PC-9 (cell line): ENCODE results near the gene UBE2S. TPM values are rescaled to one million over a fixed set of nuclear protein-coding genes. Genes with fewer than 3 reads are reported as not detected.

Experiments
- BruUV-seq: library from RNA; stranded (reverse); fragments of 400-500 nt; replicated peaks from 2 replicates; lab custom pipeline; 2021; lab: Mats Ljungman, UMichigan
- CTCF ChIA-PET: fragments of 300-600 bp; sonication (Branson Sonifier 250); formaldehyde crosslinking; loops from one replicate; lab custom pipeline; 2022; ENCODE audit warnings: antibody characterized with exemption; lab: Charles Lee
- POLR2A ChIA-PET: fragments of 300-600 bp; sonication (Branson Sonifier 250); formaldehyde crosslinking; loops from one replicate; lab custom pipeline; 2022; ENCODE audit warnings: antibody characterized with exemption; ENCODE audit not compliant: unreplicated experiment; lab: Charles Lee
- DNase-seq, 2 experiments: peaks; one replicate each; pipeline versions ENCODE4 v3.0.0 to v3.0.0-alpha.2; 2015 to 2022; ENCODE audit warnings: mixed read lengths in 1 of 2
- H2AFZ ChIP-seq: fragments of 200-600 bp; sonication (generic); 2 replicates; pipeline ENCODE4 v1.8.1; 2017; ENCODE audit warnings: antibody characterized with exemption
- H3F3A ChIP-seq: fragments of 200-600 bp; sonication (generic); 2 replicates; pipeline ENCODE4 v1.8.1; 2017; ENCODE audit warnings: antibody characterized with exemption, mild to moderate bottlenecking, low read depth; ENCODE audit not compliant: insufficient read depth
- H3K27ac ChIP-seq: fragments of 200-600 bp; sonication (generic); 2 replicates; pipeline ENCODE4 v1.6.1; 2016; ENCODE audit warnings: mixed run types
- H3K27me3 ChIP-seq: fragments of 200-600 bp; sonication (generic); 2 replicates; pipeline ENCODE4 v1.6.1; 2016; ENCODE audit warnings: low read depth, mixed run types; ENCODE audit not compliant: insufficient read depth
- H3K36me3 ChIP-seq: fragments of 200-600 bp; sonication (generic); 2 replicates; pipeline ENCODE4 v1.6.1; 2016; ENCODE audit warnings: low read depth, mixed run types
- H3K4me1 ChIP-seq: fragments of 200-600 bp; sonication (generic); replicated peaks from 2 replicates; pipeline ENCODE4 v1.6.1; 2016; ENCODE audit warnings: mixed run types; ENCODE audit not compliant: insufficient read depth
- H3K4me2 ChIP-seq: fragments of 200-600 bp; sonication (generic); 2 replicates; pipeline ENCODE4 v1.6.1; 2017; ENCODE audit warnings: mixed run types
- H3K4me3 ChIP-seq: fragments of 200-600 bp; sonication (generic); 2 replicates; pipeline ENCODE4 v1.6.1; 2016; ENCODE audit warnings: mixed run types
- H3K79me2 ChIP-seq: fragments of 200-600 bp; sonication (generic); 2 replicates; pipeline ENCODE4 v1.6.1; 2017; ENCODE audit warnings: low read depth, mixed run types
- H3K9me2 ChIP-seq: fragments of 200-600 bp; sonication (generic); 2 replicates; pipeline ENCODE4 v1.8.1; 2017; ENCODE audit warnings: mild to moderate bottlenecking; ENCODE audit not compliant: insufficient read depth
- H3K9me3 ChIP-seq: fragments of 200-600 bp; sonication (generic); 2 replicates; pipeline ENCODE4 v1.8.1; 2016; ENCODE audit warnings: low read depth; ENCODE audit not compliant: insufficient read depth
- H4K20me1 ChIP-seq: fragments of 200-600 bp; sonication (generic); 2 replicates; pipeline ENCODE4 v1.8.1; 2017; ENCODE audit not compliant: insufficient read depth
- CTCF ChIP-seq: fragments of 200-600 bp; sonication (generic); conservative IDR thresholded peaks from 2 replicates; pipeline ENCODE4 v1.6.1; 2017; ENCODE audit warnings: mixed run types, antibody characterized with exemption, mild to moderate bottlenecking, moderate library complexity
- EZH2 ChIP-seq: fragments of 200-600 bp; sonication (generic); IDR thresholded peaks from 2 replicates; pipeline ENCODE4 v1.8.0; 2017; ENCODE audit warnings: antibody characterized with exemption, low read depth
- intact Hi-C: fragments of 100-400 bp; cut with micrococcal nuclease; formaldehyde crosslinking; loops from one replicate; pipeline ENCODE4 v1.10.0; 2022; ENCODE audit not compliant: unreplicated experiment
- total RNA-seq: library from RNA; stranded (reverse); gene quantifications from 2 replicates; pipeline ENCODE4 v1.2.3, GENCODE V29; 2021

UBE2S gene
- total RNA-seq, 1 experiment from 2014 or later, result 359 TPM

GRCh38 chr19:55439052-55439451, 31.5 kb upstream of the UBE2S start:
- peaks cover 20% of the 10 kb centered on the region for H3F3A ChIP-seq
- no peaks in the 10 kb centered on the region for H3K79me2 ChIP-seq
- no peak overlapping the region for H3K27ac ChIP-seq
- H3K4me2 ChIP-seq, result no peak overlapping the region
- H3K9me2 ChIP-seq, result no peaks in the 10 kb centered on the region
- no peaks in the 10 kb centered on the region for H3K4me1 ChIP-seq
- H3K36me3 ChIP-seq, result no peaks in the 10 kb centered on the region
- peaks cover 25% of the 10 kb centered on the region for H3K27me3 ChIP-seq
- DNase-seq, result no peak
- no peaks in the 10 kb centered on the region; the same call in 1 of the 2 replicates for H4K20me1 ChIP-seq
- H3K4me3 ChIP-seq, result no peak overlapping the region
- CTCF ChIA-PET, result no interaction called here
- H3K9me3 ChIP-seq, result no peaks in the 10 kb centered on the region
- intact Hi-C loops, result no loop called here
- no peak for TF ChIP-seq CTCF
- no peak for TF ChIP-seq EZH2
- no peak overlapping the region for H2AFZ ChIP-seq
- BruUV-seq, result no TSS peak
- POLR2A ChIA-PET, result no interaction called here

DNA sequence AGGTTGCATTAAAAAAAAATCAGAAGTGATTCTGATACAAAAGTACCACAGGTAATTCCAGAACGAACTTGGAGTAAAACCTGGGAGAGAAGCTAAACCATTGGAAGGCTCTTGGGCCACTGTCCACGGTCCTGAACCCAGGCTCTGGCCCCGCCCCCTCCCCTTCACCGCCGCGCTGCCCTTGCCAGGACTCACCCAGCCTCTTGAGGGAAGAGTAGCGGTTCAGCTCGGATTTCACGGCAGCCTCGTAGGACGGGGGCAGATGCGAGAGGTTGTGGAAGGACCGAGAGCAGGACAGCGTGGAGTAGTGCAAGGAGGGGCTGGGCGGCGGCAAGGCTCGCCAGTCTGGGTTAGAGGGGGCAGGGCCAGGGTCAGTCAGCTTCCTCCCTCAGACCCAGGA, 29.8 kb upstream of the UBE2S start:
- Histone ChIP-seq H2AFZ (no peak overlapping the region), H3K79me2 (no peaks in the 10 kb centered on the region), H3K27me3 (peaks cover 14% of the 10 kb centered on the region), H3K4me3 (no peak overlapping the region), H3F3A (peaks cover 23% of the 10 kb centered on the region), H3K9me2 (no peaks in the 10 kb centered on the region), H3K4me1 (no peaks in the 10 kb centered on the region), H3K36me3 (no peaks in the 10 kb centered on the region), H4K20me1 (no peaks in the 10 kb centered on the region; the same call in 1 of the 2 replicates), H3K27ac (no peak overlapping the region), H3K9me3 (no peaks in the 10 kb centered on the region), H3K4me2 (no peak overlapping the region)
- ChIA-PET POLR2A (no interaction called here), CTCF (interaction anchor here (0.8 kb wide), 1 partner anchor 195 kb away, joined by 3 read pairs; no protein-coding TSS in a partner anchor)
- intact Hi-C loops, result no loop called here
- DNase-seq, result peak; percentile 68 to 78
- no TSS peak for BruUV-seq
- TF ChIP-seq EZH2, result no peak
- no peak for TF ChIP-seq CTCF

- H3K9me3 ChIP-seq, result no peaks in the 10 kb centered on the region
- H3K4me3 ChIP-seq, result no peak overlapping the region
- BruUV-seq, result no TSS peak
- intact Hi-C loops, result no loop called here
- peaks cover 11% of the 10 kb centered on the region for H3K27me3 ChIP-seq
- no peak overlapping the region for H3K27ac ChIP-seq
- ChIA-PET CTCF (interaction anchor here (0.8 to 0.9 kb wide), 2 partner anchors 168 to 195 kb away, joined by 3 read pairs; no protein-coding TSS in a partner anchor), POLR2A (no interaction called here)
- peaks cover 23% of the 10 kb centered on the region for H3F3A ChIP-seq
- no peak overlapping the region for H3K4me2 ChIP-seq
- no peaks in the 10 kb centered on the region for H3K36me3 ChIP-seq
- H4K20me1 ChIP-seq, result no peaks in the 10 kb centered on the region; the same call in 1 of the 2 replicates
- H3K79me2 ChIP-seq, result no peaks in the 10 kb centered on the region
- no peak for TF ChIP-seq EZH2
- TF ChIP-seq CTCF, result no peak
- no peaks in the 10 kb centered on the region for H3K4me1 ChIP-seq
- H3K9me2 ChIP-seq, result no peaks in the 10 kb centered on the region
- no peak for DNase-seq
- no peak overlapping the region for H2AFZ ChIP-seq
These were observed 29.3 kb upstream of the UBE2S start for GRCh38 chr19:55436847-55437246.
